GF-D8 (cell line): ENCODE measurements around the gene MED12L.

Experiments used
- DNase-seq: peaks from one replicate; lab custom pipeline; 2025; lab: John Stamatoyannopoulos, UW

MED12L gene

GRCh38 chr3:151327571-151328198 lies 242.2 kb downstream of the MED12L start:
- DNase-seq = no peak

GRCh38 chr3:151328298-151328995 lies 243.0 kb downstream of the MED12L start:
- DNase-seq = no peak

- DNase-seq = no peak
Observed at GRCh38 chr3:151329363-151329762, 243.9 kb downstream of the MED12L start, which contains the start of gene P2RY13. Gene P2RY13 (minus strand): TSS chr3:151329549. CDS start chr3:151329528, 21 bp downstream.

- DNase-seq = no peak
Observed at GRCh38 chr3:151330379-151330778, 244.9 kb downstream of the MED12L start.

- peak; percentile 36 for DNase-seq
Observed at GRCh38 chr3:151330899-151331298, 245.4 kb downstream of the MED12L start.

GRCh38 chr3:151331696-151332095 lies 246.2 kb downstream of the MED12L start:
- DNase-seq = no peak

GRCh38 chr3:151345859-151346258 lies 260.4 kb downstream of the MED12L start:
- no peak for DNase-seq

- DNase-seq = peak; percentile 60
Observed at GRCh38 chr3:151346292-151346691, 260.8 kb downstream of the MED12L start.

- DNase-seq = peak; percentile 44
Observed at GRCh38 chr3:151347432-151347831, 262.0 kb downstream of the MED12L start.

- no peak for DNase-seq
Observed at GRCh38 chr3:151350656-151351055, 265.2 kb downstream of the MED12L start.

- no peak for DNase-seq
Observed at GRCh38 chr3:151351219-151351618, 265.8 kb downstream of the MED12L start.

GRCh38 chr3:151351648-151352047 lies 266.2 kb downstream of the MED12L start:
- DNase-seq = no peak

GRCh38 chr3:151356794-151357462 lies 271.5 kb downstream of the MED12L start:
- no peak for DNase-seq

- no peak for DNase-seq
Observed at GRCh38 chr3:151357463-151357850, 272.0 kb downstream of the MED12L start.

- no peak for DNase-seq
Observed at GRCh38 chr3:151362751-151363174, 277.3 kb downstream of the MED12L start.

GRCh38 chr3:151366993-151367392 lies 281.5 kb downstream of the MED12L start:
- no peak for DNase-seq

- no peak for DNase-seq
Observed at GRCh38 chr3:151367448-151367847, 282.0 kb downstream of the MED12L start.

- DNase-seq = no peak
Observed at GRCh38 chr3:151371526-151371925, 286.1 kb downstream of the MED12L start.

GRCh38 chr3:151372063-151372820 lies 286.8 kb downstream of the MED12L start:
- DNase-seq = no peak

GRCh38 chr3:151377768-151378385 lies 292.4 kb downstream of the MED12L start:
- no peak for DNase-seq

- no peak for DNase-seq
Observed at GRCh38 chr3:151379083-151379734, 293.7 kb downstream of the MED12L start.
